SK-N-SH (cell line): Measurements from ENCODE around the gene SHC3. TPM values are rescaled to one million over a fixed set of nuclear protein-coding genes. Genes with fewer than 3 reads are reported as not detected.

Experiments used
- CTCF ChIA-PET: fragments of 300-600, 350-600 bp; formaldehyde crosslinking; extraction: SDS; loops from one replicate; lab custom pipeline; 2021; lab: Yijun Ruan, JAX
- POLR2A ChIA-PET: fragments of 350-600 bp; sonication (Branson Sonifier 250); formaldehyde crosslinking; extraction: SDS; loops from one replicate; lab custom pipeline; 2020; ENCODE audit warnings: antibody characterized with exemption, inconsistent platforms; lab: Yijun Ruan, JAX
- DNase-seq: peaks from one replicate; pipeline ENCODE4 v3.0.0; 2012
- H2AFZ ChIP-seq: fragments of 200-600 bp; sonication (generic); 2 replicates; pipeline ENCODE4 v1.8.1; 2016; ENCODE audit warnings: antibody characterized with exemption, mild to moderate bottlenecking, low read depth
- H3F3A ChIP-seq: fragments of 200-600 bp; sonication (generic); replicated peaks from 2 replicates; pipeline ENCODE3; 2016; ENCODE audit warnings: antibody characterized with exemption, mild to moderate bottlenecking; ENCODE audit not compliant: insufficient read depth
- H3K27ac ChIP-seq, 2 experiments: fragments of 200-500 bp in 1 of 2; fragments of 200-600 bp in 1 of 2; sonication (Bioruptor generic) in 1 of 2; sonication (generic), shearing (Covaris generic) in 1 of 2; 2 replicates each; pipeline versions ENCODE4 v1.5.1 to v1.6.1; 2014 to 2016; ENCODE audit warnings: low read depth in 2 of 2, inconsistent platforms in 1 of 2, low read length in 1 of 2, mild to moderate bottlenecking in 1 of 2, mixed read lengths in 1 of 2
- H3K27me3 ChIP-seq: fragments of 200-600 bp; sonication (generic), shearing (Covaris generic); 2 replicates; pipeline ENCODE4 v1.6.1; 2016; ENCODE audit warnings: mixed run types; ENCODE audit not compliant: insufficient read depth
- H3K36me3 ChIP-seq, 2 experiments: fragments of 200-500 bp in 1 of 2; fragments of 200-600 bp in 1 of 2; sonication (Bioruptor generic) in 1 of 2; sonication (generic) in 1 of 2; replicated peaks in 1 of 2; 2 replicates each; pipeline versions ENCODE3 to v1.5.1; 2014 to 2016; ENCODE audit warnings: low read length in 1 of 2, mild to moderate bottlenecking in 1 of 2; ENCODE audit not compliant: insufficient read depth in 2 of 2, control insufficient read depth in 1 of 2
- H3K4me1 ChIP-seq, 2 experiments: fragments of 200-500 bp in 1 of 2; fragments of 200-600 bp in 1 of 2; sonication (Bioruptor generic) in 1 of 2; sonication (generic), shearing (Covaris generic) in 1 of 2; 2 replicates each; pipeline versions ENCODE4 v1.5.1 to v1.6.1; 2014 to 2016; ENCODE audit warnings: low read depth in 1 of 2, low read length in 1 of 2, mixed run types in 1 of 2; ENCODE audit not compliant: insufficient read depth in 2 of 2, control insufficient read depth in 1 of 2
- H3K4me2 ChIP-seq: fragments of 200-600 bp; sonication (generic), shearing (Covaris generic); 2 replicates; pipeline ENCODE4 v1.6.1; 2017; ENCODE audit warnings: mixed run types
- H3K4me3 ChIP-seq, 2 experiments: fragments of 200-500 bp in 1 of 2; fragments of 200-600 bp in 1 of 2; sonication (Bioruptor generic) in 1 of 2; sonication (generic), shearing (Covaris generic) in 1 of 2; 2 replicates each; pipeline versions ENCODE4 v1.5.1 to v1.8.1; 2014 to 2016; ENCODE audit warnings: low read depth in 2 of 2, inconsistent platforms in 1 of 2, low read length in 1 of 2, mild to moderate bottlenecking in 1 of 2, mixed read lengths in 1 of 2, moderate library complexity in 1 of 2
- H3K79me2 ChIP-seq: fragments of 200-600 bp; sonication (generic); 2 replicates; pipeline ENCODE4 v1.8.1; 2017; ENCODE audit warnings: mild to moderate bottlenecking; ENCODE audit not compliant: insufficient read depth
- H3K9ac ChIP-seq: fragments of 200-600 bp; sonication (generic); 2 replicates; pipeline ENCODE4 v1.6.1; 2017; ENCODE audit warnings: mixed run types
- H3K9me2 ChIP-seq: fragments of 200-600 bp; sonication (generic); 2 replicates; pipeline ENCODE4 v1.6.1; 2017; ENCODE audit warnings: mixed run types
- H3K9me3 ChIP-seq: fragments of 200-600 bp; sonication (generic); 2 replicates; pipeline ENCODE4 v1.6.1; 2017; ENCODE audit warnings: mixed run types, mild to moderate bottlenecking, moderate library complexity
- H4K20me1 ChIP-seq: fragments of 200-600 bp; sonication (generic); 2 replicates; pipeline ENCODE4 v1.6.1; 2017; ENCODE audit warnings: mild to moderate bottlenecking, mixed run types; ENCODE audit not compliant: insufficient read depth
- CHD2 ChIP-seq: fragments of 150-350 bp; IDR thresholded peaks from 2 replicates; pipeline ENCODE4 v1.6.1; 2018; ENCODE audit warnings: low read length; ENCODE audit not compliant: partially characterized antibody
- EZH2phosphoT487 ChIP-seq: fragments of 200-600 bp; sonication (generic); IDR thresholded peaks from 2 replicates; pipeline ENCODE4 v1.6.1; 2017; ENCODE audit warnings: low read depth, mixed run types, mild to moderate bottlenecking, antibody characterized with exemption, moderate library complexity, borderline replicate concordance
- FOXM1 ChIP-seq: IDR thresholded peaks from 2 replicates; pipeline ENCODE4 v1.4.0; 2012; ENCODE audit warnings: low read depth, mild to moderate bottlenecking
- GATA2 ChIP-seq: sonication (generic); formaldehyde crosslinking; IDR thresholded peaks from 2 replicates; pipeline ENCODE4 v1.5.0; 2020; ENCODE audit warnings: mild to moderate bottlenecking, missing genetic modification reagents
- MXI1 ChIP-seq: IDR thresholded peaks from 2 replicates; pipeline ENCODE4 v1.6.1; 2012; ENCODE audit warnings: mild to moderate bottlenecking, low read depth, low read length, improper control_type of control experiment
- NFIC ChIP-seq: IDR thresholded peaks from 2 replicates; pipeline ENCODE4 v1.4.0; 2012; ENCODE audit warnings: borderline replicate concordance
- POLR2AphosphoS5 ChIP-seq: IDR thresholded peaks from 2 replicates; pipeline ENCODE4 v1.6.1; 2012; ENCODE audit warnings: low read depth, low read length
- RCOR1 ChIP-seq: fragments of 150-350 bp; IDR thresholded peaks from 2 replicates; pipeline ENCODE4 v1.6.1; 2017; ENCODE audit warnings: antibody characterized with exemption, low read length
- RFX5 ChIP-seq: IDR thresholded peaks from 2 replicates; pipeline ENCODE4 v1.6.1; 2012; ENCODE audit warnings: mild to moderate bottlenecking, improper control_type of control experiment, low read length
- RXRA ChIP-seq: IDR thresholded peaks from 2 replicates; pipeline ENCODE4 v1.4.0; 2012; ENCODE audit warnings: low read depth, mild to moderate bottlenecking, borderline replicate concordance
- SIN3A ChIP-seq: IDR thresholded peaks from 2 replicates; pipeline ENCODE4 v1.6.1; 2012; ENCODE audit warnings: low read depth, mild to moderate bottlenecking, low read length, moderate library complexity, borderline replicate concordance
- TCF12 ChIP-seq: IDR thresholded peaks from 2 replicates; pipeline ENCODE4 v1.4.0; 2012
- TEAD4 ChIP-seq: IDR thresholded peaks from 2 replicates; pipeline ENCODE4 v1.4.0; 2012; ENCODE audit warnings: mild to moderate bottlenecking, borderline replicate concordance; ENCODE audit not compliant: insufficient read depth
- WGBS: methylation state at CpG from one replicate; pipeline ENCODE4 v1.1.6; 2017; ENCODE audit warnings: low lambda C conversion rate; 5-methylcytosine and 5-hydroxymethylcytosine counted together
- polyA plus RNA-seq, 3 experiments: library from polyadenylated mRNA; depleted of rRNA; stranded (reverse); fragments of >200 nt; gene quantifications; 2 replicates each; pipeline ENCODE4 v1.2.3, GENCODE V29; 2012
- TF ChIP-seq, protein P1 (sequence below): fragments of 200-600 bp; sonication (generic); IDR thresholded peaks from 2 replicates; pipeline ENCODE4 v1.6.1; 2017; ENCODE audit warnings: antibody characterized with exemption, mild to moderate bottlenecking, moderate library complexity
- TF ChIP-seq, protein P2 (sequence below): IDR thresholded peaks from 2 replicates; pipeline ENCODE4 v1.6.1; 2012; ENCODE audit warnings: mild to moderate bottlenecking, low read depth, low read length, moderate library complexity
- TF ChIP-seq, protein P3 (sequence below): IDR thresholded peaks from 2 replicates; pipeline ENCODE4 v1.4.0; 2012; ENCODE audit warnings: low read depth, borderline replicate concordance
- TF ChIP-seq, protein P4 (sequence below): IDR thresholded peaks from 2 replicates; pipeline ENCODE4 v1.4.0; 2012; ENCODE audit warnings: low read depth, borderline replicate concordance
- TF ChIP-seq, protein P5 (sequence below): IDR thresholded peaks from 2 replicates; pipeline ENCODE4 v1.4.0; 2012; ENCODE audit warnings: low read depth
- TF ChIP-seq, protein P6 (sequence below): IDR thresholded peaks from 2 replicates; pipeline ENCODE4; 2012
- TF ChIP-seq, protein P7 (sequence below): fragments of 150-350 bp; IDR thresholded peaks from 2 replicates; pipeline ENCODE4 v1.6.1; 2016; ENCODE audit warnings: mild to moderate bottlenecking, low read depth, low read length

The SHC3 gene
- polyA plus RNA-seq, 1 of the 3 experiments (the other 2 are of a cell fraction) = 3.2 TPM

DNA sequence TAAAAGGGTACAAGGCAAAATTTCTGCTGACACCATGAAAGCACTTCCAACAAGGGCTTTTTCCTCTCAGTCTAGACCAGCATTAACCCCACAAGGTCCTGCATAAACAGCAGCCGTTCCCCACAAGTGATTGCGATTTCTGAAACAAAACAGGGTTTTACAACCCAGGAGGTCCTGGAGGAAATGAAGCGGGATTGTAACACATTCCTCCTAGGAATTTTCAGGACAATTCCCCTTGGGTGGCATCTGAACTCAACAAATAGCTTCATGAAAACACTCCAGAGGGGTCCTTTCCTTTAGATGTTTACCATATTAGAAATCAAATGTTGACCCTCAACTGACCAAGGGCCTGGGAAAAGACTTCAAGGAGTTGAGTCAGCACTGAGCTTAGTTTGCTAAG lies 36.7 kb upstream of the SHC3 start:
- Histone ChIP-seq H3K27ac (no peak overlapping the region), H2AFZ (no peak overlapping the region), H3K27me3 (no peaks in the 10 kb centered on the region), H3F3A (no peaks in the 10 kb centered on the region), H3K36me3 (no peaks in the 10 kb centered on the region), H3K4me2 (no peak overlapping the region), H3K79me2 (no peaks in the 10 kb centered on the region), H3K9me2 (no peaks in the 10 kb centered on the region), H3K4me3 (no peak overlapping the region), H3K9me3 (no peaks in the 10 kb centered on the region), H4K20me1 (no peaks in the 10 kb centered on the region), H3K9ac (no peak overlapping the region), H3K4me1 (peaks cover 0 to 10% of the 10 kb centered on the region in 2 experiments; a peak in 2 of 4 replicates)
- ChIA-PET CTCF (no interaction called here), POLR2A (no interaction called here)
- whole genome bisulfite sequencing = 78% methylated on average over 3 of the region's 3 CpGs
- DNase-seq = no peak
- TF ChIP-seq RCOR1 (no peak), RXRA (no peak), SIN3A (no peak), MXI1 (no peak), EZH2phosphoT487 (no peak), POLR2AphosphoS5 (no peak), TEAD4 (no peak), TCF12 (no peak), RFX5 (no peak), FOXM1 (no peak), CHD2 (no peak), GATA2 (CRISPR knock-in tag) (no peak), NFIC (no peak)
- TF ChIP-seq, protein P1, sequence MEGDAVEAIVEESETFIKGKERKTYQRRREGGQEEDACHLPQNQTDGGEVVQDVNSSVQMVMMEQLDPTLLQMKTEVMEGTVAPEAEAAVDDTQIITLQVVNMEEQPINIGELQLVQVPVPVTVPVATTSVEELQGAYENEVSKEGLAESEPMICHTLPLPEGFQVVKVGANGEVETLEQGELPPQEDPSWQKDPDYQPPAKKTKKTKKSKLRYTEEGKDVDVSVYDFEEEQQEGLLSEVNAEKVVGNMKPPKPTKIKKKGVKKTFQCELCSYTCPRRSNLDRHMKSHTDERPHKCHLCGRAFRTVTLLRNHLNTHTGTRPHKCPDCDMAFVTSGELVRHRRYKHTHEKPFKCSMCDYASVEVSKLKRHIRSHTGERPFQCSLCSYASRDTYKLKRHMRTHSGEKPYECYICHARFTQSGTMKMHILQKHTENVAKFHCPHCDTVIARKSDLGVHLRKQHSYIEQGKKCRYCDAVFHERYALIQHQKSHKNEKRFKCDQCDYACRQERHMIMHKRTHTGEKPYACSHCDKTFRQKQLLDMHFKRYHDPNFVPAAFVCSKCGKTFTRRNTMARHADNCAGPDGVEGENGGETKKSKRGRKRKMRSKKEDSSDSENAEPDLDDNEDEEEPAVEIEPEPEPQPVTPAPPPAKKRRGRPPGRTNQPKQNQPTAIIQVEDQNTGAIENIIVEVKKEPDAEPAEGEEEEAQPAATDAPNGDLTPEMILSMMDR = no peak
- TF ChIP-seq, protein P2, sequence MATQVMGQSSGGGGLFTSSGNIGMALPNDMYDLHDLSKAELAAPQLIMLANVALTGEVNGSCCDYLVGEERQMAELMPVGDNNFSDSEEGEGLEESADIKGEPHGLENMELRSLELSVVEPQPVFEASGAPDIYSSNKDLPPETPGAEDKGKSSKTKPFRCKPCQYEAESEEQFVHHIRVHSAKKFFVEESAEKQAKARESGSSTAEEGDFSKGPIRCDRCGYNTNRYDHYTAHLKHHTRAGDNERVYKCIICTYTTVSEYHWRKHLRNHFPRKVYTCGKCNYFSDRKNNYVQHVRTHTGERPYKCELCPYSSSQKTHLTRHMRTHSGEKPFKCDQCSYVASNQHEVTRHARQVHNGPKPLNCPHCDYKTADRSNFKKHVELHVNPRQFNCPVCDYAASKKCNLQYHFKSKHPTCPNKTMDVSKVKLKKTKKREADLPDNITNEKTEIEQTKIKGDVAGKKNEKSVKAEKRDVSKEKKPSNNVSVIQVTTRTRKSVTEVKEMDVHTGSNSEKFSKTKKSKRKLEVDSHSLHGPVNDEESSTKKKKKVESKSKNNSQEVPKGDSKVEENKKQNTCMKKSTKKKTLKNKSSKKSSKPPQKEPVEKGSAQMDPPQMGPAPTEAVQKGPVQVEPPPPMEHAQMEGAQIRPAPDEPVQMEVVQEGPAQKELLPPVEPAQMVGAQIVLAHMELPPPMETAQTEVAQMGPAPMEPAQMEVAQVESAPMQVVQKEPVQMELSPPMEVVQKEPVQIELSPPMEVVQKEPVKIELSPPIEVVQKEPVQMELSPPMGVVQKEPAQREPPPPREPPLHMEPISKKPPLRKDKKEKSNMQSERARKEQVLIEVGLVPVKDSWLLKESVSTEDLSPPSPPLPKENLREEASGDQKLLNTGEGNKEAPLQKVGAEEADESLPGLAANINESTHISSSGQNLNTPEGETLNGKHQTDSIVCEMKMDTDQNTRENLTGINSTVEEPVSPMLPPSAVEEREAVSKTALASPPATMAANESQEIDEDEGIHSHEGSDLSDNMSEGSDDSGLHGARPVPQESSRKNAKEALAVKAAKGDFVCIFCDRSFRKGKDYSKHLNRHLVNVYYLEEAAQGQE = no peak
- TF ChIP-seq, protein P3, sequence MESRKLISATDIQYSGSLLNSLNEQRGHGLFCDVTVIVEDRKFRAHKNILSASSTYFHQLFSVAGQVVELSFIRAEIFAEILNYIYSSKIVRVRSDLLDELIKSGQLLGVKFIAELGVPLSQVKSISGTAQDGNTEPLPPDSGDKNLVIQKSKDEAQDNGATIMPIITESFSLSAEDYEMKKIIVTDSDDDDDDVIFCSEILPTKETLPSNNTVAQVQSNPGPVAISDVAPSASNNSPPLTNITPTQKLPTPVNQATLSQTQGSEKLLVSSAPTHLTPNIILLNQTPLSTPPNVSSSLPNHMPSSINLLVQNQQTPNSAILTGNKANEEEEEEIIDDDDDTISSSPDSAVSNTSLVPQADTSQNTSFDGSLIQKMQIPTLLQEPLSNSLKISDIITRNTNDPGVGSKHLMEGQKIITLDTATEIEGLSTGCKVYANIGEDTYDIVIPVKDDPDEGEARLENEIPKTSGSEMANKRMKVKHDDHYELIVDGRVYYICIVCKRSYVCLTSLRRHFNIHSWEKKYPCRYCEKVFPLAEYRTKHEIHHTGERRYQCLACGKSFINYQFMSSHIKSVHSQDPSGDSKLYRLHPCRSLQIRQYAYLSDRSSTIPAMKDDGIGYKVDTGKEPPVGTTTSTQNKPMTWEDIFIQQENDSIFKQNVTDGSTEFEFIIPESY = no peak
- TF ChIP-seq, protein P4, sequence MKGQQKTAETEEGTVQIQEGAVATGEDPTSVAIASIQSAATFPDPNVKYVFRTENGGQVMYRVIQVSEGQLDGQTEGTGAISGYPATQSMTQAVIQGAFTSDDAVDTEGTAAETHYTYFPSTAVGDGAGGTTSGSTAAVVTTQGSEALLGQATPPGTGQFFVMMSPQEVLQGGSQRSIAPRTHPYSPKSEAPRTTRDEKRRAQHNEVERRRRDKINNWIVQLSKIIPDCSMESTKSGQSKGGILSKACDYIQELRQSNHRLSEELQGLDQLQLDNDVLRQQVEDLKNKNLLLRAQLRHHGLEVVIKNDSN = no peak
- TF ChIP-seq, protein P5, sequence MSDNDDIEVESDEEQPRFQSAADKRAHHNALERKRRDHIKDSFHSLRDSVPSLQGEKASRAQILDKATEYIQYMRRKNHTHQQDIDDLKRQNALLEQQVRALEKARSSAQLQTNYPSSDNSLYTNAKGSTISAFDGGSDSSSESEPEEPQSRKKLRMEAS = no peak
- TF ChIP-seq, protein P6, sequence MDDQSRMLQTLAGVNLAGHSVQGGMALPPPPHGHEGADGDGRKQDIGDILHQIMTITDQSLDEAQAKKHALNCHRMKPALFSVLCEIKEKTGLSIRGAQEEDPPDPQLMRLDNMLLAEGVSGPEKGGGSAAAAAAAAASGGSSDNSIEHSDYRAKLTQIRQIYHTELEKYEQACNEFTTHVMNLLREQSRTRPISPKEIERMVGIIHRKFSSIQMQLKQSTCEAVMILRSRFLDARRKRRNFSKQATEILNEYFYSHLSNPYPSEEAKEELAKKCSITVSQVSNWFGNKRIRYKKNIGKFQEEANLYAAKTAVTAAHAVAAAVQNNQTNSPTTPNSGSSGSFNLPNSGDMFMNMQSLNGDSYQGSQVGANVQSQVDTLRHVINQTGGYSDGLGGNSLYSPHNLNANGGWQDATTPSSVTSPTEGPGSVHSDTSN = no peak
- TF ChIP-seq, protein P7, sequence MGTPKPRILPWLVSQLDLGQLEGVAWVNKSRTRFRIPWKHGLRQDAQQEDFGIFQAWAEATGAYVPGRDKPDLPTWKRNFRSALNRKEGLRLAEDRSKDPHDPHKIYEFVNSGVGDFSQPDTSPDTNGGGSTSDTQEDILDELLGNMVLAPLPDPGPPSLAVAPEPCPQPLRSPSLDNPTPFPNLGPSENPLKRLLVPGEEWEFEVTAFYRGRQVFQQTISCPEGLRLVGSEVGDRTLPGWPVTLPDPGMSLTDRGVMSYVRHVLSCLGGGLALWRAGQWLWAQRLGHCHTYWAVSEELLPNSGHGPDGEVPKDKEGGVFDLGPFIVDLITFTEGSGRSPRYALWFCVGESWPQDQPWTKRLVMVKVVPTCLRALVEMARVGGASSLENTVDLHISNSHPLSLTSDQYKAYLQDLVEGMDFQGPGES = no peak
